HL-60 (cell line): ENCODE results near the gene ZFAND3.

Source experiments
- CTCF ChIP-seq: IDR thresholded peaks from one replicate; pipeline ENCODE4 v1.5.1; 2011; ENCODE audit warnings: low read length, control low read depth, inconsistent platforms; ENCODE audit not compliant: insufficient read depth
- GABPA ChIP-seq: IDR thresholded peaks from 2 replicates; pipeline ENCODE4 v1.6.1; 2012; ENCODE audit warnings: low read depth
- POLR2AphosphoS5 ChIP-seq: IDR thresholded peaks from 2 replicates; pipeline ENCODE4 v1.6.1; 2012; ENCODE audit warnings: low read depth
- SPI1 ChIP-seq: IDR thresholded peaks from 2 replicates; pipeline ENCODE4 v1.6.1; 2012; ENCODE audit warnings: low read depth, mild to moderate bottlenecking, borderline replicate concordance
- TF ChIP-seq, protein P1 (sequence below): IDR thresholded peaks from 2 replicates; pipeline ENCODE4 v1.6.1; 2012; ENCODE audit warnings: low read depth; ENCODE audit not compliant: insufficient replicate concordance

GRCh38 chr6:37936906-37937305 is 117.4 kb downstream of the ZFAND3 start:
- TF ChIP-seq CTCF (no peak), POLR2AphosphoS5 (no peak), SPI1 (no peak), GABPA (no peak)
- TF ChIP-seq, protein P1, sequence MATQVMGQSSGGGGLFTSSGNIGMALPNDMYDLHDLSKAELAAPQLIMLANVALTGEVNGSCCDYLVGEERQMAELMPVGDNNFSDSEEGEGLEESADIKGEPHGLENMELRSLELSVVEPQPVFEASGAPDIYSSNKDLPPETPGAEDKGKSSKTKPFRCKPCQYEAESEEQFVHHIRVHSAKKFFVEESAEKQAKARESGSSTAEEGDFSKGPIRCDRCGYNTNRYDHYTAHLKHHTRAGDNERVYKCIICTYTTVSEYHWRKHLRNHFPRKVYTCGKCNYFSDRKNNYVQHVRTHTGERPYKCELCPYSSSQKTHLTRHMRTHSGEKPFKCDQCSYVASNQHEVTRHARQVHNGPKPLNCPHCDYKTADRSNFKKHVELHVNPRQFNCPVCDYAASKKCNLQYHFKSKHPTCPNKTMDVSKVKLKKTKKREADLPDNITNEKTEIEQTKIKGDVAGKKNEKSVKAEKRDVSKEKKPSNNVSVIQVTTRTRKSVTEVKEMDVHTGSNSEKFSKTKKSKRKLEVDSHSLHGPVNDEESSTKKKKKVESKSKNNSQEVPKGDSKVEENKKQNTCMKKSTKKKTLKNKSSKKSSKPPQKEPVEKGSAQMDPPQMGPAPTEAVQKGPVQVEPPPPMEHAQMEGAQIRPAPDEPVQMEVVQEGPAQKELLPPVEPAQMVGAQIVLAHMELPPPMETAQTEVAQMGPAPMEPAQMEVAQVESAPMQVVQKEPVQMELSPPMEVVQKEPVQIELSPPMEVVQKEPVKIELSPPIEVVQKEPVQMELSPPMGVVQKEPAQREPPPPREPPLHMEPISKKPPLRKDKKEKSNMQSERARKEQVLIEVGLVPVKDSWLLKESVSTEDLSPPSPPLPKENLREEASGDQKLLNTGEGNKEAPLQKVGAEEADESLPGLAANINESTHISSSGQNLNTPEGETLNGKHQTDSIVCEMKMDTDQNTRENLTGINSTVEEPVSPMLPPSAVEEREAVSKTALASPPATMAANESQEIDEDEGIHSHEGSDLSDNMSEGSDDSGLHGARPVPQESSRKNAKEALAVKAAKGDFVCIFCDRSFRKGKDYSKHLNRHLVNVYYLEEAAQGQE = no peak
